WTC11 (cell line): ENCODE results near the gene PLXNA3. TPM values are rescaled to one million over a fixed set of nuclear protein-coding genes. Genes with fewer than 3 reads are reported as not detected.

Experiments used
- ATAC-seq: fragments of 200-7000 bp; cut with Tn5 transposase; 2 replicates; pipeline ENCODE4 v1.10.0; 2021; ENCODE audit warnings: mild to moderate bottlenecking, moderate library complexity
- CTCF ChIA-PET: fragments of 300-600 bp; sonication (Branson Sonifier 250); formaldehyde crosslinking; loops from one replicate; lab custom pipeline; 2021; ENCODE audit warnings: antibody characterized with exemption; lab: Charles Lee
- POLR2A ChIA-PET: fragments of 350-600 bp; sonication (Branson Sonifier 250); formaldehyde crosslinking; loops from one replicate; lab custom pipeline; 2021; ENCODE audit warnings: antibody characterized with exemption; lab: Charles Lee
- DNase-seq: peaks from one replicate; pipeline ENCODE4 v3.0.0; 2021; ENCODE audit warnings: low spot score
- H3K27ac Mint-ChIP-seq: 2 replicates; pipeline ENCODE4 v1.8.0; 2021; ENCODE audit warnings: mixed read lengths
- H3K27me3 Mint-ChIP-seq: 2 replicates; pipeline ENCODE4 v1.8.0; 2021; ENCODE audit warnings: low read depth, mild to moderate bottlenecking, moderate library complexity, mixed read lengths
- H3K36me3 Mint-ChIP-seq: 2 replicates; pipeline ENCODE4 v1.8.0; 2021; ENCODE audit warnings: mixed read lengths
- H3K4me1 Mint-ChIP-seq: 2 replicates; pipeline ENCODE4 v1.8.0; 2022; ENCODE audit warnings: mixed read lengths
- H3K4me3 Mint-ChIP-seq: 2 replicates; pipeline ENCODE4 v1.8.0; 2021; ENCODE audit warnings: mild to moderate bottlenecking, moderate library complexity, mixed read lengths
- H3K9me3 Mint-ChIP-seq: 2 replicates; pipeline ENCODE4 v1.8.0; 2021; ENCODE audit warnings: mixed read lengths
- ARID4B ChIP-seq: sonication (generic); formaldehyde crosslinking; IDR thresholded peaks from 2 replicates; pipeline ENCODE4 v1.8.0; 2023; ENCODE audit warnings: missing genetic modification reagents, mild to moderate bottlenecking, borderline replicate concordance
- ATF6 ChIP-seq: sonication (generic); formaldehyde crosslinking; IDR thresholded peaks from 2 replicates; pipeline ENCODE4 v1.8.1; 2023; ENCODE audit warnings: mild to moderate bottlenecking, missing genetic modification reagents
- CBFB ChIP-seq: sonication (generic); formaldehyde crosslinking; IDR thresholded peaks from 2 replicates; pipeline ENCODE4 v1.8.1; 2022; ENCODE audit warnings: mild to moderate bottlenecking, low read depth, missing genetic modification reagents
- CTCF ChIP-seq: fragments of 200-600 bp; IDR thresholded peaks from 2 replicates; pipeline ENCODE4 v1.8.0; 2022; ENCODE audit warnings: antibody characterized with exemption
- E2F5 ChIP-seq: sonication (generic); formaldehyde crosslinking; IDR thresholded peaks from 2 replicates; pipeline ENCODE4 v1.8.1; 2022; ENCODE audit warnings: mild to moderate bottlenecking, moderate library complexity, missing genetic modification reagents
- ELF4 ChIP-seq: sonication (generic); formaldehyde crosslinking; IDR thresholded peaks from 2 replicates; pipeline ENCODE4 v1.8.1; 2022; ENCODE audit warnings: low read depth, mild to moderate bottlenecking, moderate library complexity, missing genetic modification reagents
- ESRRA ChIP-seq: sonication (generic); formaldehyde crosslinking; IDR thresholded peaks from 2 replicates; pipeline ENCODE4 v1.8.1; 2022; ENCODE audit warnings: mild to moderate bottlenecking, missing genetic modification reagents, borderline replicate concordance
- GTF2I ChIP-seq: fragments of 250-450 bp; sonication (Bioruptor Pico); conservative IDR thresholded peaks from 2 replicates; pipeline ENCODE4 v1.4.0; 2021; ENCODE audit warnings: mild to moderate bottlenecking
- HMGA2 ChIP-seq: fragments of 250-450 bp; sonication (Bioruptor Pico); IDR thresholded peaks from 2 replicates; pipeline ENCODE4 v1.4.0; 2021; ENCODE audit warnings: mild to moderate bottlenecking, moderate library complexity
- JUN ChIP-seq: sonication (generic); formaldehyde crosslinking; IDR thresholded peaks from 2 replicates; pipeline ENCODE4 v1.8.0; 2023; ENCODE audit warnings: mild to moderate bottlenecking, missing genetic modification reagents
- MXD4 ChIP-seq: fragments of 250-450 bp; sonication (Bioruptor Pico); IDR thresholded peaks from 2 replicates; pipeline ENCODE4 v1.8.0; 2021; ENCODE audit warnings: mild to moderate bottlenecking, moderate library complexity, borderline replicate concordance
- NR3C1 ChIP-seq: sonication (generic); formaldehyde crosslinking; conservative IDR thresholded peaks from 2 replicates; pipeline ENCODE4 v1.8.1; 2023; ENCODE audit warnings: low read depth, mild to moderate bottlenecking, missing genetic modification reagents
- PRRX2 ChIP-seq: fragments of 250-450 bp; sonication (Bioruptor Pico); IDR thresholded peaks from 2 replicates; pipeline ENCODE4 v1.8.0; 2021; ENCODE audit warnings: mild to moderate bottlenecking
- SMAD4 ChIP-seq: sonication (generic); formaldehyde crosslinking; IDR thresholded peaks from 2 replicates; pipeline ENCODE4 v1.8.0; 2022; ENCODE audit warnings: mild to moderate bottlenecking, missing genetic modification reagents
- USF1 ChIP-seq: sonication (generic); formaldehyde crosslinking; IDR thresholded peaks from 2 replicates; pipeline ENCODE4 v1.8.0; 2022; ENCODE audit warnings: mild to moderate bottlenecking, missing genetic modification reagents
- ZBTB43 ChIP-seq: sonication (generic); formaldehyde crosslinking; IDR thresholded peaks from 2 replicates; pipeline ENCODE4 v1.8.1; 2023; ENCODE audit warnings: mild to moderate bottlenecking, missing genetic modification reagents
- ZNF232 ChIP-seq: sonication (generic); formaldehyde crosslinking; IDR thresholded peaks from 2 replicates; pipeline ENCODE4 v1.8.0; 2022; ENCODE audit warnings: mild to moderate bottlenecking, missing genetic modification reagents
- ZNF416 ChIP-seq: fragments of 250-450 bp; sonication (Bioruptor Pico); IDR thresholded peaks from 2 replicates; pipeline ENCODE4 v1.9.0; 2021; ENCODE audit warnings: mild to moderate bottlenecking, inconsistent platforms
- ZNF423 ChIP-seq: fragments of 250-450 bp; sonication (Bioruptor Pico); IDR thresholded peaks from 2 replicates; pipeline ENCODE4 v2.1.2; 2022; ENCODE audit warnings: mild to moderate bottlenecking, moderate library complexity
- ZSCAN18 ChIP-seq: fragments of 250-450 bp; sonication (Bioruptor Pico); IDR thresholded peaks from 2 replicates; pipeline ENCODE4 v2.1.2; 2022; ENCODE audit warnings: mild to moderate bottlenecking, moderate library complexity
- total RNA-seq: library from RNA; stranded (reverse); gene quantifications from 3 replicates; pipeline ENCODE4 v1.2.3, GENCODE V29; 2021

PLXNA3 gene
- total RNA-seq, 1 experiment from 2014 or later, result 26.6 TPM

- TF ChIP-seq ZSCAN18 (CRISPR knock-in tag) (no peak), USF1 (CRISPR knock-in tag) (no peak), E2F5 (CRISPR knock-in tag) (no peak), ESRRA (CRISPR knock-in tag) (no peak), CTCF (no peak), ELF4 (CRISPR knock-in tag) (no peak)
Measured at GRCh38 chrX:154450312-154450711, 7.8 kb upstream of the PLXNA3 start (continued).

- no peak for TF ChIP-seq ZNF423 (CRISPR knock-in tag)
- no peak for TF ChIP-seq SMAD4 (CRISPR knock-in tag)
- TF ChIP-seq PRRX2, result no peak
- Mint-ChIP-seq H3K27ac (no peak overlapping the region), H3K9me3 (no peaks in the 10 kb centered on the region), H3K4me1 (no peaks in the 10 kb centered on the region), H3K27me3 (peaks cover 15% of the 10 kb centered on the region), H3K36me3 (peaks cover 6% of the 10 kb centered on the region), H3K4me3 (no peak overlapping the region)
- ATAC-seq (no peak), DNase-seq (no peak)
- ChIA-PET CTCF (interaction anchor here (1.0 kb wide), 1 partner anchor 28 kb away, joined by 5 read pairs; no protein-coding TSS in a partner anchor), POLR2A (no interaction called here)
Measured at GRCh38 chrX:154452823-154453222, 5.3 kb upstream of the PLXNA3 start.

GRCh38 chrX:154457491-154458115 lies 478 bp upstream of the PLXNA3 start:
- H3K27ac Mint-ChIP-seq, result peak overlapping the region; percentile 81; the same call in 1 of the 2 replicates
- peak; percentile 77 for ATAC-seq
- peak; percentile 71 for DNase-seq
- H3K9me3 Mint-ChIP-seq, result no peaks in the 10 kb centered on the region
- ChIA-PET CTCF (interaction anchor here (0.7 to 3.0 kb wide), 3 partner anchors 33 to 84 kb away, joined by 3 to 11 read pairs (median 3); partner anchors contain the start of gene SLC10A3), POLR2A (interaction anchor here (0.6 to 0.8 kb wide), 2 partner anchors 86 to 88 kb away, joined by 3 read pairs; no protein-coding TSS in a partner anchor)
- H3K4me1 Mint-ChIP-seq, result no peaks in the 10 kb centered on the region
- H3K27me3 Mint-ChIP-seq, result peaks cover 15% of the 10 kb centered on the region
- H3K36me3 Mint-ChIP-seq, result peaks cover 3% of the 10 kb centered on the region; the same call in 1 of the 2 replicates
- H3K4me3 Mint-ChIP-seq, result peak overlapping the region; percentile 84
- TF ChIP-seq ZBTB43 (CRISPR knock-in tag), result no peak
- TF ChIP-seq ARID4B (CRISPR knock-in tag), result no peak
- TF ChIP-seq CBFB, result no peak
- TF ChIP-seq NR3C1 (CRISPR knock-in tag), result no peak
- no peak for TF ChIP-seq HMGA2 (CRISPR knock-in tag)
- no peak for TF ChIP-seq MXD4 (CRISPR knock-in tag)
- TF ChIP-seq ZNF416, result no peak
- no peak for TF ChIP-seq ATF6
- no peak for TF ChIP-seq JUN
- no peak for TF ChIP-seq GTF2I (CRISPR knock-in tag)
- TF ChIP-seq ZNF232 (CRISPR knock-in tag), result no peak
